Effector memory CD4-positive, alpha-beta T cell (primary cell): ENCODE data around the gene AFF4.

Experiments used
- DNase-seq, 3 donors: peaks; one replicate each; pipeline ENCODE4 v3.0.0-alpha.2; 2020
- H3K27ac ChIP-seq: 2 replicates; pipeline ENCODE4 v1.7.0; 2013; ENCODE audit warnings: mild to moderate bottlenecking, low read length, moderate library complexity; ENCODE audit not compliant: insufficient read depth, poor library complexity, severe bottlenecking
- H3K27me3 ChIP-seq: replicated peaks from 2 replicates; pipeline ENCODE4 v1.7.0; 2013; ENCODE audit warnings: mild to moderate bottlenecking, low read length; ENCODE audit not compliant: insufficient read depth, control insufficient read depth, poor library complexity, severe bottlenecking
- H3K36me3 ChIP-seq: 2 replicates; pipeline ENCODE4 v1.7.0; 2013; ENCODE audit warnings: mild to moderate bottlenecking, low read length, moderate library complexity; ENCODE audit not compliant: control insufficient read depth, insufficient read depth
- H3K4me1 ChIP-seq: 2 replicates; pipeline ENCODE4 v1.7.0; 2013; ENCODE audit warnings: low read length, mild to moderate bottlenecking; ENCODE audit not compliant: control insufficient read depth, insufficient read depth, poor library complexity, severe bottlenecking
- H3K4me3 ChIP-seq: 2 replicates; pipeline ENCODE4 v1.7.0; 2013; ENCODE audit warnings: low read length, low read depth, mild to moderate bottlenecking; ENCODE audit not compliant: insufficient read depth, poor library complexity, severe bottlenecking
- H3K9me3 ChIP-seq: 2 replicates; pipeline ENCODE4 v1.7.0; 2013; ENCODE audit warnings: mild to moderate bottlenecking, low read length, moderate library complexity; ENCODE audit not compliant: control insufficient read depth

AFF4 gene

GRCh38 chr5:132849347-132849746, 114.1 kb downstream of the AFF4 start:
- Histone ChIP-seq H3K27me3 (no peaks in the 10 kb centered on the region), H3K27ac (no peak overlapping the region), H3K9me3 (no peaks in the 10 kb centered on the region), H3K36me3 (no peaks in the 10 kb centered on the region), H3K4me1 (peaks cover 3% of the 10 kb centered on the region), H3K4me3 (no peak overlapping the region)
- DNase-seq = no peak

GRCh38 chr5:132848270-132848669, 115.2 kb downstream of the AFF4 start:
- Histone ChIP-seq H3K27me3 (no peaks in the 10 kb centered on the region), H3K4me1 (no peaks in the 10 kb centered on the region), H3K27ac (no peak overlapping the region), H3K4me3 (no peak overlapping the region), H3K9me3 (no peaks in the 10 kb centered on the region), H3K36me3 (no peaks in the 10 kb centered on the region)
- no peak for DNase-seq

GRCh38 chr5:132841305-132841704, 122.1 kb downstream of the AFF4 start:
- no peak for DNase-seq
- Histone ChIP-seq H3K27ac (no peak overlapping the region), H3K9me3 (no peaks in the 10 kb centered on the region), H3K4me3 (no peak overlapping the region), H3K27me3 (no peaks in the 10 kb centered on the region), H3K4me1 (no peaks in the 10 kb centered on the region), H3K36me3 (no peaks in the 10 kb centered on the region)

- no peak overlapping the region for H3K4me3 ChIP-seq
- no peaks in the 10 kb centered on the region for H3K9me3 ChIP-seq
- H3K36me3 ChIP-seq = no peaks in the 10 kb centered on the region
- H3K27me3 ChIP-seq = no peaks in the 10 kb centered on the region
- no peaks in the 10 kb centered on the region for H3K4me1 ChIP-seq
- DNase-seq = no peak
- no peak overlapping the region for H3K27ac ChIP-seq
These were observed 122.5 kb downstream of the AFF4 start for GRCh38 chr5:132840896-132841295.

DNA sequence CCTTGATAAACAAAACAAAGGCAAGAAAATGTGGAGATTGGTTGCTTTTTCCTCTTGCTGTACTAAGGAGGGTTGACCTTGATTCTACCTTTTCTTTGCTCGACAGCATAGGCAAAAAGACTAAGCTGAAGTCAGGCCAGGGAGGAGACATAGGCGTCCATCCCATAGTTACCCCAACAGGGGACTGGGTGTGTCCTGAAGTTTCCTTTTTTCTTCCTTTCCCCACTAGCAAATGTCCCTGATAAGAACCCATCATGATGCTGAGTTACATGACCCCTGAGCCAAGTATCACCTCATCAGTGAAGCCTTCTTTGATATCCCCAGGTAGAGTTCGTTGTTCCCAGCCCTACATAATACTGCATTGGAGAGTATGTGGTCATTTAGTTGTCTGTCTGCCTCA, 123.1 kb downstream of the AFF4 start:
- H3K9me3 ChIP-seq = no peaks in the 10 kb centered on the region
- no peaks in the 10 kb centered on the region for H3K36me3 ChIP-seq
- no peaks in the 10 kb centered on the region for H3K4me1 ChIP-seq
- H3K27ac ChIP-seq = no peak overlapping the region
- no peaks in the 10 kb centered on the region for H3K27me3 ChIP-seq
- no peak for DNase-seq
- H3K4me3 ChIP-seq = no peak overlapping the region

DNA sequence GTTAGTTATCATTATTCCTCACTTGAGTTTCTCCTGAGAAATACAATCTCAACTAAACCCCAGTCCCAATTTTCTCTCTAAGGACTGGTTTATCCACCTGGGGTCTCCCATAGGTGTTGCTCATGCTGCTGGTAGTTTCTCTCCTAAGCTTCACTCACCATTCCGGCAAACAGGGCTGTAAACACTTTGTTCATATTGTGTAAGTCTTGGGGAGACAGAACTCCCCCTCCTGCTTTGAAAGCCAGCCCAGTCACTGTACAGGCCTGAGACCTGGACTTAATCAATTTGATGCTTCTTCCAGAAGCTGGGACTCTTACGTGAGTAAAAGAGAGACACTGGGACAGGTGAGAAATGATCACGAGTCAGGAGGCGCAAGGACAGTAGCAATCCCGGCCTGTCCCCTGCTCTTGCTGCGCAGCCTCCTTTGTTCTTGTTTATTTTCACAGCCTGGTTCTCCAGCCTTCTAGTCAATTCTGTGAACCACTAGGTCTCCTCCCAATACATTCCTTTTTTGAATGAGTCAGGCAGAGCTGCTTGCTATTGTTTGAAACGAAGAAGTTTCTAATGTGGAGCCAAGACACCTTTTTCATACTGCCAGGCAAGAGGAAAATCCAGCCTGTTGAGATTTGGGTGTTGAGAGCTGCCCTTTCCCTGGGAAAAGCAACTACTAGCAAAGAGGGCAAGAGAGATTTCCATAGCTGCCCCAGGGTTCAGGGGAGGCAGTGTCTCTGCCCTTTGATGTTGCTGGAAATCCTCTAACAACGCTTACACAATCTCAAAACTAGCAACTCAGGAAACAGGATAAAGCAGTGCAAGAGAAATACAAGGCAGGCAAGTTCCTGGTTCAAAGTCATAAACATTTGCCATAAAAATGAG, 123.8 kb downstream of the AFF4 start:
- Histone ChIP-seq H3K36me3 (no peaks in the 10 kb centered on the region), H3K27me3 (no peaks in the 10 kb centered on the region), H3K9me3 (no peaks in the 10 kb centered on the region), H3K4me1 (no peaks in the 10 kb centered on the region), H3K4me3 (no peak overlapping the region), H3K27ac (no peak overlapping the region)
- no peak for DNase-seq

GRCh38 chr5:132838516-132839282, 124.7 kb downstream of the AFF4 start:
- H3K9me3 ChIP-seq = no peaks in the 10 kb centered on the region
- no peaks in the 10 kb centered on the region for H3K4me1 ChIP-seq
- H3K4me3 ChIP-seq = no peak overlapping the region
- H3K27me3 ChIP-seq = no peaks in the 10 kb centered on the region
- DNase-seq = no peak
- no peaks in the 10 kb centered on the region for H3K36me3 ChIP-seq
- H3K27ac ChIP-seq = no peak overlapping the region

GRCh38 chr5:132837868-132838267, 125.6 kb downstream of the AFF4 start:
- DNase-seq = no peak
- Histone ChIP-seq H3K9me3 (no peaks in the 10 kb centered on the region), H3K27ac (no peak overlapping the region), H3K4me1 (no peaks in the 10 kb centered on the region), H3K4me3 (no peak overlapping the region), H3K27me3 (no peaks in the 10 kb centered on the region), H3K36me3 (no peaks in the 10 kb centered on the region)

DNA sequence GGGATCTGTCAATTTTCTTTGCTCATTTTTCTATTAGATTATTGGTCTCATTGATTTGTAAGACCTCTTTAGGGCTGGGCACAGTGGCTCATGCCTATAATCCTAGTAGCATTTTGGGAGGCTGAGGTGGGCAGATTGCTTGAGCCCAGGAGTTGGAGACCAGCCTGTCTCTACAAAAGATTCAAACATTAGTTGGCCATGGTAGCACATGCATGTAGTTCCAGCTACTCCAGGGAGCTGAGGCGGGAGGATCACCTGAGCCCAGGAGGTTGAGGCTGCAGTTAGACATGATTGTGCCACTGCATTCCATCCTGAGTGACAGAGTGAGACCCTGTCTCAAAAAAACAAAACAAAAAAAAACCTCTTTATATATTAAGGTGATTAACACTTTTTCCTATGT, 126.6 kb downstream of the AFF4 start:
- no peak overlapping the region for H3K4me3 ChIP-seq
- H3K36me3 ChIP-seq = no peaks in the 10 kb centered on the region
- no peaks in the 10 kb centered on the region for H3K4me1 ChIP-seq
- no peak overlapping the region for H3K27ac ChIP-seq
- no peak for DNase-seq
- no peaks in the 10 kb centered on the region for H3K27me3 ChIP-seq
- no peaks in the 10 kb centered on the region for H3K9me3 ChIP-seq

DNA sequence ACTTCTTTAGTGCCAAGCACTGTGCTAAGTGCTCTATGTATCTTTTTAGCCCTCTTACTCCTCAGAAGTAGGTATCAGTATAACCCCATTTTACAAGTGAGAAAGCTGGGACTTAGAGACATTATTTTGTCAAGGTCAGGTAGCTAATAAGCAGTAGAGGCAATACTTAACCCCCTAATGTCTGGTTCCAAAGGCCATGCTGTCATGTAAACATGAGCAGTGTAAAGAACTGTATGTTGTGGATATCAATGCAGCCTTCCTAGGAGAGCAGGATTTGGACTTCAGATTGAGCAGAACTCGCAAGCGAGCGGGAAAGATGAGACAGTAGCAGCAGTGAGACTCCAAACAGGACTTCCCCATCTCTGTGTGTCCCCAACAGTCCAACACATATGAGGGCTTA, 129.4 kb downstream of the AFF4 start:
- H3K27me3 ChIP-seq = peaks cover 14% of the 10 kb centered on the region
- no peak overlapping the region for H3K27ac ChIP-seq
- no peaks in the 10 kb centered on the region for H3K9me3 ChIP-seq
- H3K4me1 ChIP-seq = peaks cover 8% of the 10 kb centered on the region
- H3K4me3 ChIP-seq = no peak overlapping the region
- DNase-seq = no peak
- H3K36me3 ChIP-seq = no peaks in the 10 kb centered on the region
